Measurements from ENCODE around the gene CARMIL1. TPM values are rescaled to one million over a fixed set of nuclear protein-coding genes. Genes with fewer than 3 reads are reported as not detected.

Gene CARMIL1
- total RNA-seq, 1 donor from 2014 or later, result 3.4 TPM

DNA sequence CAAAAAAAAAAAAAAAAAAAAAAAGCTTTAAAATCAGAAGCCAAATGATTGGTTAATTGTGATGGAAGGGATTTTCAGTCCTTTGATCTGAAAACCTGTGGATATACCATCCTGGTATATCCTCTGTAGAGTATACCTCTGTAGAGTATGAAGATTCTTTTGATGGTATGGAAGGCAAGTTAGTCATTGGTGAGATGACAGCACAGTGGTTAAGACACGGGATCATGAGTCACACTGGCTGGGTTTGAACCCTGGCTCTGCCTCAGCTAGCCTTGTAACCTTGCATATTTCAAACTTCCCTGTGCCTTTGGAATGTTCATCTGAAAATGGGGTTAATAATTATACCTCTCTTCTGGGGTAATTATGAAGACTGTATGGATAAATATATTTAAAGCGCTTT is 179.3 kb downstream of the CARMIL1 start:
- ChIA-PET POLR2A (no interaction called here), CTCF (no interaction called here)
- no peaks in the 10 kb centered on the region for H3K9me3 Mint-ChIP-seq
- H3K27me3 Mint-ChIP-seq, result no peaks in the 10 kb centered on the region
- H3K4me1 Mint-ChIP-seq, result no peaks in the 10 kb centered on the region
- DNase-seq, result no peak
- no peak overlapping the region for H3K4me3 Mint-ChIP-seq
- TF ChIP-seq, protein P1, sequence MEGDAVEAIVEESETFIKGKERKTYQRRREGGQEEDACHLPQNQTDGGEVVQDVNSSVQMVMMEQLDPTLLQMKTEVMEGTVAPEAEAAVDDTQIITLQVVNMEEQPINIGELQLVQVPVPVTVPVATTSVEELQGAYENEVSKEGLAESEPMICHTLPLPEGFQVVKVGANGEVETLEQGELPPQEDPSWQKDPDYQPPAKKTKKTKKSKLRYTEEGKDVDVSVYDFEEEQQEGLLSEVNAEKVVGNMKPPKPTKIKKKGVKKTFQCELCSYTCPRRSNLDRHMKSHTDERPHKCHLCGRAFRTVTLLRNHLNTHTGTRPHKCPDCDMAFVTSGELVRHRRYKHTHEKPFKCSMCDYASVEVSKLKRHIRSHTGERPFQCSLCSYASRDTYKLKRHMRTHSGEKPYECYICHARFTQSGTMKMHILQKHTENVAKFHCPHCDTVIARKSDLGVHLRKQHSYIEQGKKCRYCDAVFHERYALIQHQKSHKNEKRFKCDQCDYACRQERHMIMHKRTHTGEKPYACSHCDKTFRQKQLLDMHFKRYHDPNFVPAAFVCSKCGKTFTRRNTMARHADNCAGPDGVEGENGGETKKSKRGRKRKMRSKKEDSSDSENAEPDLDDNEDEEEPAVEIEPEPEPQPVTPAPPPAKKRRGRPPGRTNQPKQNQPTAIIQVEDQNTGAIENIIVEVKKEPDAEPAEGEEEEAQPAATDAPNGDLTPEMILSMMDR (IDR thresholded peaks at IDR 0.05), result no peak
- intact Hi-C loops (cut with micrococcal nuclease), result no loop called here
- peaks cover under 1% of the 10 kb centered on the region for H3K36me3 Mint-ChIP-seq (ENCODE audit: low read depth)
- ATAC-seq (ENCODE audit: low read depth), result no peak
- no peak overlapping the region for H3K27ac Mint-ChIP-seq

DNA sequence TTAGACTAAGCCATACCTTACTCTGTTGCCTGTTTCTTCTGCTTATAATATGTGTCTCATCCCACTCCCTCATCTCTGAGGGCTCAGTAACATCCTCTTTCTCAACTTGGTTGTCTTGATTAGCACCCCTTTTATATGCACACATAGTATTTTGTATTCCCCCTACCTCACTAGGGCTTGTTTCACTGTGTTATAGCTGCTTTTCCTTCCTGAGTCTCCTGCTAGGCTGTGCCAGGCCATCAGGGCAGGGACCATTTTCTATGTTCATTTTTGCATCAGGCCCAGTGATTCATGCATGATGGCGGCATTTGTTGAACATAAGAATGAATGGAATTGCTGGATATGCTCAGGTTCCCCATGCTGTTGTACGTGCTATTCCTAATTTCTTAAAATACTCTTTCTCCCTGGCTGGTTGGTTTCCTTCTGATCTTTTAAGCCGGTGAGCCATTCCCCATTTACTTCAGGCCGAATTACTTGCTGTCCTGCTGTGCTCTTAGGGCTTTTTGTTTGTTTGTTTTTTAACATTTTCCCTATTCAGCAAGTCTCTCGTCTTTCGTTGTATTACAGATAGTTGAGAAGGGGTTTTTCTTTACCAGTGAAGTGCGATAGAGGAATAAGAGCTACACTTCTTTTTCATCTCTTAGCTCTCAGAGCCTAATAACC is 183.2 kb downstream of the CARMIL1 start:
- ChIA-PET POLR2A (no interaction called here), CTCF (no interaction called here)
- TF ChIP-seq, protein P1 (IDR thresholded peaks at IDR 0.05), result no peak
- Mint-ChIP-seq H3K9me3 (no peaks in the 10 kb centered on the region), H3K4me1 (peaks cover 2% of the 10 kb centered on the region), H3K27me3 (no peaks in the 10 kb centered on the region), H3K36me3 (ENCODE audit: low read depth) (peaks cover 2% of the 10 kb centered on the region), H3K27ac (no peak overlapping the region), H3K4me3 (no peak overlapping the region)
- DNase-seq (no peak), ATAC-seq (ENCODE audit: low read depth) (no peak)
- intact Hi-C loops (cut with micrococcal nuclease), result no loop called here

DNA sequence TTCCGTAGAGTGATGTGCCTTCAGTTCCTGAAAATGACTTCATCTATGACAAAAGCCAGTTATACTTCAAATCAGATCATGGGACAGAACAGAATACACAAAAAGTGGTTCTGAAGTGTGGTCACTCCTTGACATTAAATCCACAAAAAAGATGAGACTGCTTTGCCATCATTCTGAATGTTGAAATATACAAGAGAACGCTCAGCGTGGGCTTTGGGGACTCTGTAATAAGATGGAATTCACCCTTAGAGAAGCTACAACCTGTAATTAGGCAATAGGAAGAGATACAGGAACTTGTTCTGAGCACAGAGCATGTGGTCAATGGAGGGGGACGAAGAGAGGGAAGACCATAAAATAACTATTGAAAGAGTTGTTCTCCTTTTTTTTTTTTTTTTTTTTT is 184.3 kb downstream of the CARMIL1 start:
- ATAC-seq (ENCODE audit: low read depth), result no peak
- H3K27me3 Mint-ChIP-seq, result no peaks in the 10 kb centered on the region
- peaks cover 4% of the 10 kb centered on the region for H3K4me1 Mint-ChIP-seq
- no peak overlapping the region for H3K4me3 Mint-ChIP-seq
- H3K36me3 Mint-ChIP-seq (ENCODE audit: low read depth), result peaks cover 2% of the 10 kb centered on the region
- intact Hi-C loops (cut with micrococcal nuclease), result no loop called here
- POLR2A ChIA-PET, result no interaction called here
- no peak for DNase-seq
- TF ChIP-seq, protein P1 (IDR thresholded peaks at IDR 0.05), result no peak
- CTCF ChIA-PET, result no interaction called here
- no peaks in the 10 kb centered on the region for H3K9me3 Mint-ChIP-seq
- no peak overlapping the region for H3K27ac Mint-ChIP-seq

DNA sequence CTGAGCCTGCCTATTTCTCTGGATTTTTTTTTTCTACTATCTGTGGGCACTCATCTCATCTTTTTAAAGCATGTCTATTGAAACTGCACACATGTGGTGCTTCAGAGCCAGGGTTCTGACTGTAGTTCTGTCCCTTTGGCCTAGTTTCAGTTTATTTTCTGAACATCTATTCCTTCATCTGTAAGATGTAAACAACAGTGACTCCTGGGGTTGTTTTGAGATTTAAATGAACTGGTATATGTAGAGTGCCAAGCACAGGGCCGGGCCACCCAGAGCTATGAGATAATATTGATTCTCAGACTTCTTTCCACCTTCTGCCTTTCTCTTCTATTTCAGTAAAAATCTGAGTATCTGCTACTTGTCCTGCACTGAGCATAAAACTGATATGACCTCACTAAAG is 185.1 kb downstream of the CARMIL1 start:
- TF ChIP-seq, protein P1 (IDR thresholded peaks at IDR 0.05), result no peak
- POLR2A ChIA-PET, result no interaction called here
- H3K36me3 Mint-ChIP-seq (ENCODE audit: low read depth), result peaks cover 2% of the 10 kb centered on the region

DNA sequence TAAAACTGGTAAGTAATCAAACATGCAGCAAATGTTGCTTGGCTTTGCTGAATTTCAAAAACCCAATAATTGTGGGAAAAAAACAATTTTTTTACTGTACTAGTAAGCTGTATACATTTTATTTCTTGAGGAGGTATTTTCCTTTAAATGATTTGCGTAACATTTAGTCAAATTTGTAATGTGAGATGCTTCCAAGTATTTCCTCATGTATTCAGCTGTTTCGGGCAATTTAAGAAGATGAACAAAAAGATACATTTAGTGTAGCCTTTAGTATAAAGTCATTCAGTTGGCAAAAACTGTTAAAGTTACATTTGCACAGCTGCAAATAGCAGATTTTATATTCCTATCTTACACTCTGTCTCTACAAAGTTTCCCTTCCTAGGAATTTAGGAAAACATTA is 186.8 kb downstream of the CARMIL1 start:
- Mint-ChIP-seq H3K27me3 (no peaks in the 10 kb centered on the region), H3K4me1 (peaks cover 4% of the 10 kb centered on the region)
- no peak for DNase-seq

More for the DNA sequence above, 185.1 kb downstream of the CARMIL1 start:
- Mint-ChIP-seq H3K4me3 (no peak overlapping the region), H3K4me1 (peaks cover 4% of the 10 kb centered on the region), H3K9me3 (no peaks in the 10 kb centered on the region), H3K27ac (no peak overlapping the region), H3K27me3 (no peaks in the 10 kb centered on the region)
- CTCF ChIA-PET, result no interaction called here
- intact Hi-C loops (cut with micrococcal nuclease), result no loop called here
- ATAC-seq (ENCODE audit: low read depth) (no peak), DNase-seq (no peak)

More for the DNA sequence above, 186.8 kb downstream of the CARMIL1 start:
- Mint-ChIP-seq H3K36me3 (ENCODE audit: low read depth) (peaks cover 2% of the 10 kb centered on the region), H3K27ac (no peak overlapping the region), H3K9me3 (no peaks in the 10 kb centered on the region), H3K4me3 (no peak overlapping the region)
- intact Hi-C loops (cut with micrococcal nuclease), result no loop called here
- CTCF ChIA-PET, result no interaction called here
- POLR2A ChIA-PET, result no interaction called here
- TF ChIP-seq, protein P1 (IDR thresholded peaks at IDR 0.05), result no peak
- no peak for ATAC-seq (ENCODE audit: low read depth)
